HG03342 (cell line): ENCODE measurements around the gene SPEG.

Experiments
- ATAC-seq: cut with Tn5 transposase; IDR thresholded peaks from one replicate; pipeline ENCODE4 v1.9.1; 2021; ENCODE audit warnings: mild to moderate bottlenecking, moderate library complexity; ENCODE audit not compliant: unreplicated experiment

SPEG gene

GRCh38 chr2:219525533-219526232 lies 91.0 kb downstream of the SPEG start:
- no peak for ATAC-seq

- no peak for ATAC-seq
These were observed 91.9 kb downstream of the SPEG start for GRCh38 chr2:219526320-219527075.

- ATAC-seq = no peak
These were observed 92.4 kb downstream of the SPEG start for GRCh38 chr2:219527076-219527394.

- ATAC-seq = no peak
These were observed 92.8 kb downstream of the SPEG start for GRCh38 chr2:219527472-219527871.

- ATAC-seq = peak; percentile 88
These were observed 95.7 kb downstream of the SPEG start for GRCh38 chr2:219530048-219530963.

- ATAC-seq = no peak
These were observed 97.2 kb downstream of the SPEG start for GRCh38 chr2:219531639-219532377.

GRCh38 chr2:219532378-219532649 lies 97.7 kb downstream of the SPEG start:
- no peak for ATAC-seq

- ATAC-seq = no peak
These were observed 99.5 kb downstream of the SPEG start for GRCh38 chr2:219533930-219534661.

GRCh38 chr2:219536425-219536824 lies 101.8 kb downstream of the SPEG start:
- ATAC-seq = no peak

GRCh38 chr2:219536967-219537366 lies 102.3 kb downstream of the SPEG start:
- no peak for ATAC-seq

GRCh38 chr2:219537657-219538488 lies 103.2 kb downstream of the SPEG start:
- no peak for ATAC-seq

- no peak for ATAC-seq
These were observed 103.9 kb downstream of the SPEG start for GRCh38 chr2:219538504-219538951.

- ATAC-seq = no peak
These were observed 104.5 kb downstream of the SPEG start for GRCh38 chr2:219538956-219539788.

GRCh38 chr2:219539926-219540678 lies 105.5 kb downstream of the SPEG start:
- ATAC-seq = no peak

- no peak for ATAC-seq
These were observed 106.3 kb downstream of the SPEG start for GRCh38 chr2:219540784-219541504.

- peak; percentile 42 for ATAC-seq
These were observed 107.1 kb downstream of the SPEG start for GRCh38 chr2:219541611-219542180.
